IPS DF 19.7 (cell line): ENCODE measurements around the gene LAPTM4A.
"Not testable (repeated sequence)": the region's sequence is repeated elsewhere in the genome, so short reads cannot be mapped to it uniquely, and the experiment has no call there.

Experiments used
- DNase-seq: peaks from one replicate; pipeline ENCODE4 v3.0.0-alpha.2; 2013; ENCODE audit warnings: low read depth, low spot score

LAPTM4A gene

GRCh38 chr2:20050646-20051531, 539 bp downstream of the LAPTM4A start:
- DNase-seq = peak; percentile 30

DNA sequence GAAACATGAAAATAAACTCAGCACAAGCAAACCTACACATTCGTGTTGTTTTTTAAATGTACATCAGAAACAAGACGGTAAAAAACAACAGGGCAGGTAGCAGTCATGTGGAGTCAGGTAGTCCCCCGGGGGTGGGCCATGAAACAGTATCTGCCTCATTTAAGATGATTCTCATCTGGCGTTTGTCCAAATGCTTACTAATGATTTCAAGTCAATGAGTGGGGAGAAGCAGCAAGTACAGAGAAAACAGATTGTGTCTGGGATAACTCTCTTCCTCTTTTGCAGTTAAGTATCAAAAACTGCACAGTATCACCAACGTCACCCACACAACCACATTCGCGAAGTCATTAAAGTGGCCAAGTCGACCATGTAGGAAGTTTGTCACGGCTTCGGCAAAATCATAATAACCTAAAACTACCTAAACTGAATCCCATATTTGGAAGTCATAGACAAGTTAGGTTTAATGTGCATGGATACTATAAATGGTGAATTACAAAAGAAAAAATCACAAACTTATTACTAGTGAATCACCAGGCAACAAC, 1.3 kb downstream of the LAPTM4A start:
- DNase-seq = no peak

- no peak for DNase-seq
These were observed 1.8 kb downstream of the LAPTM4A start for GRCh38 chr2:20049637-20050036.

DNA sequence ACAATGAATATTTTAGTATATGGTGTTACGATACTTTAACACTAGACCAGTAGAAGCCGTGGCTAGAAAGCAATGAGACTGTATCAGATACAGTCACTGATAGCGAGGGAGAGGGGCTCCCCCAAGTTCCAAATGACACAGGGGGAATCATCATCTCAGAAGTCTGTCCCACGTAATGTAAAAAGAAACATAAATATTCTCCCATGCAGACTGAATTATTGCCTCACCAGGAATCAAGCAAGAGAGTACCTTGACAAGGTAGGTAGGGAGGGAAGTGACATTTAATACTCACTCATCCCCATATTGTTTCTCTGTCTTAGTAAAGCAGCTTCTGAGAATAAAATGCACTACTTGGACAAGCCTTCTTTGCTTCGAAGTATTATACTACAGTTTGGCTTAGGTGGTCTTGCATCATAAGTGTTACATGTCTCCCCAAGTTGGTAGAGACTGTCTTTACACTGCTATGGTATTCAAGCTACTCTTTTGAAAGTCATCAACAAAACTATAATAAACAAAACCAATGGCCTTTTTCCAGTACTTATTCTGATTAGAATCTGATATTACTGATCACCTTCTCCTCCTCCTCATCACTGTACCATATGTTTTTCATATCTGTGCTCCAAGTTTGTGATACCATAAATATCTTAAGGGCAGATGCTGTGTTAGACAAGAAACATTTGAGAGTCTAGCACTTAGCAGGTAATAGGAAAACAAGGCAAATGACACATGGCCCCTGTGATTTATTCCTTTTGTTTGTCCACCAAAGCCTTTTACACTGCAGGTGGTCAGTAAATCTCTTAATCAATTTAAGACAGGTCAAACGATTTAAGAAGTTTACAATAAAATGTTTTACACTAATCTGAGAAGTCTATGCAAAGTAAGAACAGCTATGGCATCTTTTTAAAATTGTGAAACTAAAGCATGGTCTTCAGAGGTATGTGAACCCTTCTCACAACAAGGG, 2.7 kb downstream of the LAPTM4A start:
- DNase-seq = no peak

DNA sequence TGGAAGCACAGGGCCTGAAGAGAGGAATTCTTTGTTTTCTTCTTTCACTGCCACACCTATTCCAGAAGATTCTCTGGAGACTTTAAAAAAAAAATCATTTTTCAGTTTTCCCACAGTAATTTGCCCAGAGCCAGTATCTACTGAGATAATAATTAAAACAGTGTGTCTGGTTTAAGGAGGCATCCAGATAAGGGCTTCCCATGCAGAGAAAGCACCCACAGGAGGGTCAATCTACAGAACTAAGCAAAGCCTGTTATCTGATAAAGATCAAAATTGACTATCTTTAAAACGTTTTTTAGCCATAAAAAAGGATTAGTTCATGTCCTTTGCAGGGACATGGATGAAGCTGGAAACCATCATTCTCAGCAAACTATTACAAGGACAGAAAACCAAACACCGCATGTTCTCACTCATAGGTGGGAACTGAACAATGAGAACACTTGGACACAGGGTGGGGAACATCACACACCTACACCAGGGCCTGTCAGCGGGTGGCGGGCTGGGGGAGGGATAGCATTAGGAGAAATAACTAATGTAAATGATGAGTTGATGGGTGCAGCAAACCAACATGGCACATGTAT, 5.6 kb downstream of the LAPTM4A start:
- not testable (repeated sequence) for DNase-seq

- no peak for DNase-seq
These were observed 6.7 kb downstream of the LAPTM4A start for GRCh38 chr2:20044778-20045177.

- no peak for DNase-seq
These were observed 8.9 kb downstream of the LAPTM4A start for GRCh38 chr2:20042531-20042930.

DNA sequence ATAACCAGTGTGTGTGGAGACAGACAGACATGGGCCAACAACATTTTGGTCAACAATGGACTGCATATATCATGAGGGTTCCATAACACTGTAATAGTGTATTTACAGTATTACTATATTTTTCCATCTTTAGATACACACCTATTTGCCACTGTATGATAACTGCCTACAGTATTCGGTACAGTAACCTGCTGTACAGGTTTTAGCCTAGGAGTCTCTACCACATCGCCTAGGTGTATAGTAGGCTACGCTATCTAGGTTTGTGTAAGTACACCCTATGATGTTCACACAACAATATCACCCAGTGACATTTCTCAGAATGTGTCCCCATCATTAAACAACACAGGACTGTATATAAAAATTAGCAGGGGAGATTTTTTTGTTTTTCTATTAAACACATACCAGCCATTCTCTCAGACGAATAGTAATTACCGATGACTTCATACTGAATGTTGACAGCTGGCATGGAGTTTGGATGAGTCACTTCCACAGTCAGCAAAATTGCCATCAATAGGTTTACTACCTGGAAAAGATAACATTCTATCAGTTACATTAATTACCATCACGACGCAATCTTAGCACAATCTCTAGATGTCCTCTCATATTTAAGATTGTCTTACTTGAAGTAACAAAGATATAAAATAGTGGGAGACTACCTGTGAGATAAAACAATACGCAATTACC, 10.8 kb downstream of the LAPTM4A start:
- no peak for DNase-seq

GRCh38 chr2:20037660-20038059, 13.8 kb downstream of the LAPTM4A start:
- DNase-seq = no peak

GRCh38 chr2:20035955-20036666, 15.3 kb downstream of the LAPTM4A start:
- DNase-seq = no peak

DNA sequence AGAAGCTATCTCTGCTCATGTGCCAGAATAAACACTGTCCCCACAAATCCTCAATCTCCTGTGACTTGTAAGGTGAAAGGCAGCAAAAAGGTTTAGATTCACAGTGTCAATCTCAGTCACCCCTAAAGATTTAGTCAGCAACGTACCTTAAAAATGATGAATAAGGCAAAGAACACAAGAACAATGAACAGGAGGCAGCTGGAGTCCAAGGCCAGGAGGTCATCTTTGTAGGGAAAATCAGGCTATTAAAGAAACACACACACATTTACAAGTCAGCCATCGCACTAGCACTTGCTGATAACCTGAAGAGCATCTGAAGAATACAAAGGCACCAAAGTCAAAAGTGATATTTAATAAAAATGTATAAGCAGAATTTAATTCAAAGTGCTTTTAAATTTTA, 16.6 kb downstream of the LAPTM4A start:
- no peak for DNase-seq

DNA sequence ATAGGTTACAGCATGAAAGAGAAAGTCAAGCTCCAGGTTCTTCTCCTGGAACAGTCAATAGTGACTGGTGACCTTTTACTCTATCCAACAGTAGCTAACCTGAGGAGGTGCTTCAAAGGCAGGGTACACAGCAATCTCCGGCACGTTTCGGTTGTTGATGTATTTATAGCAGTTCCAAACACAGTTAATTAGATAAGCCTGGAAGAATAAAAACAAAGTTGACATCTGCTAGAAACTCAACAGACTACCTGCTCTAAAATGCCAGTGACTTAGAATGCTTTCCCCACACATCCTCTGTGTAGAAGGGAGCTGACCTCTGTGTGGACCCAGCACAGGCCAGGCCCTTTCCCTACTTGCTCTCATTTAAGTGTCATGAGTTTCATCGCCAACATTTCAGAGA, 17.2 kb downstream of the LAPTM4A start:
- no peak for DNase-seq

- no peak for DNase-seq
These were observed 18.1 kb downstream of the LAPTM4A start for GRCh38 chr2:20033322-20033721.

DNA sequence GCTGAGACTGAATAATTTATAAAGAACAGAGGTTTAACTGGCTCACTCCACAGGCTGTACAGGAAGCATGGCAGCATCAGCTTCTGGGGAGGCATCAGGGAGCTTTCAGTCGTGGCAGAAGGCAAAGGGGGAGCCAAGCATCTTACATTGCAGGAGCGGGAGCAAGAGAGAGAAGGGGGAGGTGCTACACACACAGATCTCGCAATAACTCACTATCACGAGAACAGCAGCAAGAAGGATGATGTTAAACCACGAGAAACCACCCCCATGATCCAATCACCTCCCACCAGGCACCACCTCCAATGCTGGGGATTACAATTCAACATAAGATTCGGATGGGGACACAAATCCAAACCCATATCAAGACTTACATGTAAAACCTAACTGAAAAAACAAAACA, 21.2 kb downstream of the LAPTM4A start:
- no peak for DNase-seq

- DNase-seq = no peak
These were observed 23.6 kb downstream of the LAPTM4A start for GRCh38 chr2:20027705-20028434.

DNA sequence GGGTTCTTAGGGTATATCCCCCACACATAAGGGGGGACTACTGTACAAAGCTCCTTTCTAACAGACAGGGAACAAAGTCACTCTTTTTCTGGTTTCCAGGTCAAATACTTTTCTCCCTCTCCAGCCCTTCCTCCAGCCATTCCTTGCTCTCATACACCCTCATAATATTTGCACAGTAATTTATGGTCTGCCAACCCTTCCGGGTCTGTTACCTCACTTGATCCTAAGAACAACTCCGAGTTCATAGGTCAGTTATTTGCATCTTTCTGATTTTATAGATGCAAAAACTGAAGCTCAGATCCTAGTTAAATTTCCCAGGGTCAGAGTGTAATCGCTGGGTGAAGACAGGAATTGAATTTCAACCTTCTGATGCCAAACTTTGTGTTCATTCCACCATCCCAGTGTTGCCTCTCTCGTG, 24.2 kb downstream of the LAPTM4A start:
- no peak for DNase-seq

GRCh38 chr2:20025065-20025786, 26.2 kb downstream of the LAPTM4A start:
- no peak for DNase-seq

- no peak for DNase-seq
These were observed 27.7 kb downstream of the LAPTM4A start for GRCh38 chr2:20023688-20024087.

GRCh38 chr2:20021405-20022009, 29.9 kb downstream of the LAPTM4A start:
- DNase-seq = no peak
